DMS53 (cell line): ENCODE measurements around the gene FKBP4.
"Not testable (repeated sequence)": the region's sequence is repeated elsewhere in the genome, so short reads cannot be mapped to it uniquely, and the experiment has no call there.

ENCODE experiments used
- DNase-seq: peaks from one replicate; lab custom pipeline; 2025; lab: John Stamatoyannopoulos, UW

The FKBP4 gene, protein sequence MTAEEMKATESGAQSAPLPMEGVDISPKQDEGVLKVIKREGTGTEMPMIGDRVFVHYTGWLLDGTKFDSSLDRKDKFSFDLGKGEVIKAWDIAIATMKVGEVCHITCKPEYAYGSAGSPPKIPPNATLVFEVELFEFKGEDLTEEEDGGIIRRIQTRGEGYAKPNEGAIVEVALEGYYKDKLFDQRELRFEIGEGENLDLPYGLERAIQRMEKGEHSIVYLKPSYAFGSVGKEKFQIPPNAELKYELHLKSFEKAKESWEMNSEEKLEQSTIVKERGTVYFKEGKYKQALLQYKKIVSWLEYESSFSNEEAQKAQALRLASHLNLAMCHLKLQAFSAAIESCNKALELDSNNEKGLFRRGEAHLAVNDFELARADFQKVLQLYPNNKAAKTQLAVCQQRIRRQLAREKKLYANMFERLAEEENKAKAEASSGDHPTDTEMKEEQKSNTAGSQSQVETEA

GRCh38 chr12:2794736-2795289, at the start of gene FKBP4:
TSS of gene FKBP4 (plus strand) at chr12:2794970. CDS start at chr12:2795140, 170 bp downstream.
- DNase-seq = peak; percentile 98

DNA sequence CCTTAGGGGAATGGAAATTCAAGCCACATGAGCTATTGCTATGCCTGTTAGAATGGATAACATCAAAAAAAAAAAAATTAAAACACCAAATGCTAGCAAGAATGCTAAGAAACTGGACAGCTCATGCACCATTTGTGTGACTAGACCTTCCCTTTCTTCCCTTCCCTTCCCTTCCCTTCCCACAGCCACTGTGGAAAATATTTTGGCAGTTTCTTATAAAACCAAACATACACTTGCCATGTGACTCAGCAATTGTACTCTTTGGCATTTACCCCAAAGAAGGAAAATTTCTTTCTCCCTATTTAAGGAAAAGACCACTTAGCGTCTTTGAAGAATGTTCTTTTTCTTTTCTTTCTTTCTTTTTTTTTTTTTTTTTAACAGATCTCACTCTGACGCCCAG, 49.1 kb upstream of the FKBP4 start:
- no peak for DNase-seq

DNA sequence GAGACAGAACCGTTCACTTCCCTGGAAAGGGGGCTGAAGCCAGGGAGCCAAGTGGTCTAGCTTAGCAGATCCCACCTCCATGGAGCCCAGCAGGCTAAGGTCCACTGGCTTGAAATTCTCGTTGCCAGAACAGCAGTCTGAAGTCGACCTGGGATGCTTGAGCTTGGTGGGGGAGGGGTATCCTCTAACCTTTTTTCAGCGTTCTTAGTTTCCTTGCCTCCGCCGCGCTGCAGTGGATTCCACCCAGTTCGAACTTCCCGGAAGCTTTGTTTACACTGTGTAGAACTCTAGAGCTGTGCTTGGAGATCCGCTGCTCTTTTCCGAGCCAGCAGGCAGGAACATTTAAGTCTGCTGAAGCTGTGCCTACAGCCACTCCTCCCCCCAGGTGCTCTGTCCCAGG, 45.2 kb upstream of the FKBP4 start:
- no peak for DNase-seq

DNA sequence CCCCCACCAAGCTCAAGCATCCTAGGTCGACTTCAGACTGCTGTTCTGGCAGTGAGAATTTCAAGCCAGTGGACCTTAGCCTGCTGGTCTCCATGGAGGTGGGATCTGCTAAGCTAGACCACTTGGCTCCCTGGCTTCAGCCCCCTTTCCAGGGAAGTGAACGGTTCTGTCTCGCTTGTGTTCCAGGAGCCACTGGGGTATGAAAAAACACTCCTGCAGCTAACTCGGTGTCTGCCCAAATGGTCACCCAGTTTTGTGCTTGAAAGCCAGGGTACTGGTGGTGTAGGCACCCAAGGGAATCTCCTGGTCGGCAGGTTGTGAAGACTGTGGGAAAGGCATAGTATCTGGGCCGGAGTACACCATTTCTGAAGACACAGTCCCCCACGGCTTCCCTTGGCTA, 44.6 kb upstream of the FKBP4 start:
- DNase-seq = no peak

DNA sequence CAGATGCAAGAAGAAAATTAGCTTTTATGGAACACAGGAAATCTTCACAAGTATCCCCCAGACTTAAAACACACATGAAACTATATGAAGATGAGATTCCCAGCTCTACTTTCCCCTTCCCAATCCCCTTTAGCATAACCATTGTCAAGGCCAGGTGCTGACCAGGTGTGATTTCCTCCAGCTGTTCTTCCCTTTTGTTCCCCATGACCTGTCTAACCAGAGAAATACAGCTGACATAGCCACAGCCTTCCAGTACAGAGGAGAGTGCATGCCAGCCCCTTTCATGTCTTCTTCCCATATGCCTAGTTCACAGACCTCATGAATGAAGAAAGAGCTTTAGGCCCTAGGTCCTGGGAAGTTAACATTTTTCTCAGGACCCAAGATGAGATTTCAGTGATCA, 43.5 kb upstream of the FKBP4 start:
- DNase-seq = no peak

- peak; percentile 36 for DNase-seq
These were observed 43.1 kb upstream of the FKBP4 start for GRCh38 chr12:2751686-2752085.

- DNase-seq = peak; percentile 53
These were observed 41.9 kb upstream of the FKBP4 start for GRCh38 chr12:2752676-2753371.

DNA sequence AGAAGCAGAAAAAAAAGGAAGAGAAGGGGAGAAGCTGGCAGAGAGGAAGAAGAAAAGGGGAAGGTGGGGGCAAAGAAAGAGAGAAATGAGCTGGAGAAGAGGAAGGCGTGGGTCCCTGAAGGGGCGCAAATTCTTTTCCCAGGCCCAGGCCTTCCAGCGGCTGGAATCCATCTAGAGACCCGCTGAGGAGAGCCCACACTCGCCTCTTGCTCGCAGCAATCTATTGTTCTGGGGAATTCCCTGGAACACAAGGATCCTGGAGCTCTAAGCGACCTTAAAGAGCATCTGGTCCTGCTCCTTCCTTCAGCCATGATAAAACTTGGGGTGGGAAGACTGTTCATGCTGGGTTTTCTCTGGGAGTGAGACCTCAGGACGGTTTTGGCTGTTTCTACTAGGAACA, 41.2 kb upstream of the FKBP4 start:
- DNase-seq = no peak

GRCh38 chr12:2754208-2754607, 40.6 kb upstream of the FKBP4 start:
- DNase-seq = no peak

GRCh38 chr12:2756756-2757155, 38.0 kb upstream of the FKBP4 start:
- DNase-seq = no peak

GRCh38 chr12:2759733-2760132, 35.0 kb upstream of the FKBP4 start:
- no peak for DNase-seq

GRCh38 chr12:2764398-2764797, 30.4 kb upstream of the FKBP4 start:
- no peak for DNase-seq

DNA sequence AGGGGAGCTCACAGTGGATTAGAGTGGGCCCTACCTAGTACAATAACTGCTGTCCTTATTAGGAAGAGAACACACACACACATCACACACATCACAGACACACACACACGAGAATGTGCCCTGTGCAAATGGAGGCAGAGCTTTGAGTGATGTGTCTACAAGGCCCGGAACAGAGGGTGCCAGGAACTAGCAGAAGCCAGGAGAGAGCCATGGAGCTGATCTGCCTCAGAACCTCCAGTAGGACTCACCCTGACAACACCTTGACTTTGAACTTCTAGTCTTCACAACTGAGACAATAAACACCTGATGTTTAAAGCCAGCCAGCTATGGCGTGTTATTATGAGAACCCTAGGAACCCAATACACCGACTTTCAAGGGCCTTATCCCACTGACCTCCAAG, 29.7 kb upstream of the FKBP4 start:
- DNase-seq = no peak

GRCh38 chr12:2765608-2766007, 29.2 kb upstream of the FKBP4 start:
- DNase-seq = no peak

GRCh38 chr12:2768224-2768961, 26.4 kb upstream of the FKBP4 start:
- no peak for DNase-seq

DNA sequence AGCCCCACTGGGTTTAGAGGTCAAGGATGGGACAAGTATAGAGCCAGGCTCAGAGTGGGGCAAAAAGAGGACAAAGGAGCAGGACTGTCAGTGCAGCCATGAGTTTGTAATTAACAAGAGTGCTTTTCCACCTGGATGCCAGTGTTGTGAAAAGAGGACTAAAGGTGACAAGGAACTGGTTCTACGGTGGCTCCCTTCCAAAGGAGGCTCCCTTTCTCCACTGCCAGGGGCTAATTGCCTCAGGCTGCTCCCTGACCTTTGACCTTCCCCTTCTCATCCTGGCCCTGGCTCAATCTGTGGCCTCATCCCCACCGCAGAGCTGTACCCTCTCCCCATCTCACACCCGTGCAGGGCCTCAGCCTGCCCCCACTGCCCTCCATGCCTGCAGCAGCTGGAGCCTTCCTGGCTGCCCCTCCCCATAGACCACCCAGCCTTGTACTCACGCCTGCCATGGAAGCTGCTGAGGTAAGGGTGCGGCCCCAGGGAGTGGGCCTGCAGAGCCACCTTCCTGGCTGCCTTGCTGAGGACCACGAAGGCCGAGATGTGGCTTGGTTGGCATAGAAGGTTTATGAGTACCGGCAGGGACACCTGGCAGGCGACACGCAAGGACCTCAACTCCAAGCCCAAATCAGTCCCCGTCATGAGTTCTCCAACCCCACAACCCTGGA, 24.8 kb upstream of the FKBP4 start:
- DNase-seq = no peak

- not testable (repeated sequence) for DNase-seq
These were observed 24.2 kb upstream of the FKBP4 start for GRCh38 chr12:2770544-2770943.

DNA sequence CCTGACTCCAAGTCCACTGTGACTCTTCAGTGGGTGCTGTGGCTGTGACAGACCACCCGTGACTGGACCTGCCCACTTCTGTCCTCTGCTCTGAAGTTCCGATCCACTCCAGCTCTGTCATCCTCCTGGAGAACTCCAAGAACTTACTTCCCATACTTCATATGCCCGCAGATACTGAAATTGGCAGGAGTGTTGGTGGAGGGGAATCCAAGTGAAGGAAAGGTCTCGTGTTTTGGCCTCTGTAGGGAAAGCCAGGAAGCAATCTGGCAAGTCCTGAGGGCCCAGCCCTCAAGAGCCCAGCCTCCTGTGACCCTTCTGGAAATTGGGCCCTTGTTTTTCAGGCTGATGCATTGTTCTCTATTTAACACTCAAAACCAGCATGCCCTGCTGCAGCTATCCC, 22.4 kb upstream of the FKBP4 start:
- DNase-seq = no peak

DNA sequence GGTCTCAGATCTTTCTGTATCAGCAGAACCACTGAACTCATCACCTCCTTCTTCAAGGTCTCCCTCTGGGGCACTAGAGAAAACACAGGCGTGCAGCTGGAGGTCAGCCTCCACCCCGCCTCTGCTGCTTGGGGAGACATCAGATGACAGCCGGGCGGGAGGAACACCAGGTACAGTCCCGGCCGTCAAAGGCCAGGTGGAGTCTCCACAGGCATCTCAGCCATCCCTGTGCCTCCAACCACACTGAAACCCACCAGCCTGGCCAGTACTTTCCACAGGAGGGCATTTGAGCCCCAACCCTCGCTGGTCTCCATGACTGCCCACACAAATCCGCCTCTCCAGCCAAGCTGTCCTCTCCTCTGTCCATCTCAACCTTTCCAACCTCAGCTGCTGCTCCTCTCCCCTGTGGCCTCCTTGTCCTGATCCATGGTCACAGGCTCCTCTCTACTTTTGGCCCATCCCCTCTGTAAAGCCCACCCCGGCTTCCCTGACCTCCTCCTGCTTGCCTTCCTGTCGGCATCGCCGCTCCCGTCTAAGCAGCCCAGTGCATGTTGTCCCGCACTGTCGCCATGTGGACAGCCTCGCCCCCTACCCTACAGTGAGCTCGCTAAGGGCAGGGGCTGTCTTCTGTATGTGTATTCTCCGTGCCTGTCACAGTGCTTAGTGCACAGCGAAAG, 21.4 kb upstream of the FKBP4 start:
- DNase-seq = no peak

DNA sequence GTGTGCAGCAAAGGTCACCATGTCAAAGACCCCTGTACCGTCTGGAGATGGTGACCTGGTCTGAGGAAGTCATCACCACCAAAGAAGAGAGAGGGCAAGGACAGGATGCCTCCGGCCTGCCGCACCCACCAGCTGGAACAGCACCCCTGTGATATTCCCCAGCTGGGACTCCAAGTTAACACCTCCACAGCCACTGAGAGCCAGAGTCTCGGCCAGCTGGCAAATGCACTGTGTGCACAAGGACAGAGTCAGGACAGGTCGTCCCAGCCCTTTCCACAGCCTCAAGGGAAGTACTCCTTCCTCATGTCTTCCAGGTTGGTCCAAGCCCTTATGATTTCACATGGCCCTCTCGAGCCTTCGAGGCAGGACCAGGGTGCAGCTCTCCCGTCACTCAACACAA, 19.3 kb upstream of the FKBP4 start:
- DNase-seq = no peak

DNA sequence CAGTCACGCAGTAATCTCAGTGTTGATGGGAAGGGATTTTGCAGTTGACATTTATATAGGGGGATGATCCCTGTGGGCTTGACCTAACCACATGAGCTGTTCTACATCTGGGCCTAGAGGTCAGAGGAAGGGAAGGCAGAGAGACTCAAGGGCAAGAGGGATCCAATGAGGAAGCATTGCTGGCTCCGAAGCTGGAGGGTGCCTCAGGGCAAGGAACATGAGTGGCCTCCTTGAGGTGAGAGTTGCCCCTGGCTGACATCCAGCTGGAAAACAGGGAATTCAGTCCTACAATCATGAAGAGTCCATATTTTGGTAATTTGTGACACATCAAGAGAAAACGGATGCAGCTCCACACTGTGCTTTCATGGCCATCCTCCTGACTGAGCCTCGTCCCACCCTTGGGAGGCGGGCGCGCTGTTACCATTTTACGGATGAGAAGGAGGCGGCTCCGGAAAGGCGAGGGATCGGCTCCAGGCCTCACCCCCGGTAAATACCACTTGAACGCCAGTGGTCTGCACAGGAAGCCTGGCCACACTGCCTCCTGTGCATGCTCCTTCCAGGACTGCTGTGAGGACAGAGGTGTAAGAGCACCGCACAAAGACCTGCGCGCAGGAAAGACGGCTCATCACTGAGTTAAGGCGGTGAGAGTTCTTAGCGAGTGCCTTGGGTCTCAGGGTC, 18.5 kb upstream of the FKBP4 start:
- no peak for DNase-seq
